Heart left ventricle (tissue), 16 donors: ENCODE results near the gene TMUB2. TPM values are rescaled to one million over a fixed set of nuclear protein-coding genes. Genes with fewer than 3 reads are reported as not detected.

Source experiments
- ATAC-seq, 4 donors: fragments of 200-7000 bp; cut with Tn5 transposase; one replicate each; pipeline ENCODE4 v1.9.1; 2020 to 2022; ENCODE audit warnings: moderate library complexity in 4 of 4, mild to moderate bottlenecking in 3 of 4, moderate number of reproducible peaks in 1 of 4
- DNase-seq, 5 donors: peaks; one replicate each; pipeline ENCODE4 v3.0.0-alpha.2; 2020
- H3K27ac ChIP-seq, 12 donors: fragments of 200-600 bp; sonication (generic) in 4 of 12; one replicate each; pipeline versions ENCODE4 v1.5.0 to v1.8.0; 2016 to 2022; ENCODE audit warnings: mild to moderate bottlenecking in 2 of 12
- H3K27me3 ChIP-seq, 9 donors: fragments of 200-600 bp; sonication (generic) in 2 of 9; one replicate each; pipeline versions ENCODE4 v1.5.1 to v1.8.0; 2016 to 2022; ENCODE audit warnings: mild to moderate bottlenecking in 3 of 9
- H3K36me3 ChIP-seq, 9 donors: fragments of 200-600 bp; sonication (generic) in 2 of 9; one replicate each; pipeline versions ENCODE4 v1.5.0 to v1.8.0; 2018 to 2022; ENCODE audit warnings: mild to moderate bottlenecking in 2 of 9
- H3K4me1 ChIP-seq, 12 donors: fragments of 200-600 bp; sonication (generic) in 4 of 12; one replicate each; pipeline versions ENCODE4 v1.5.0 to v1.8.0; 2016 to 2022; ENCODE audit warnings: mild to moderate bottlenecking in 3 of 12
- H3K4me3 ChIP-seq, 12 donors: fragments of 200-600 bp; sonication (generic) in 4 of 12; one replicate each; pipeline versions ENCODE4 v1.5.0 to v1.8.0; 2017 to 2022; ENCODE audit warnings: mild to moderate bottlenecking in 9 of 12, moderate library complexity in 4 of 12
- H3K9me3 ChIP-seq, 12 donors: fragments of 200-600 bp; sonication (generic) in 4 of 12; one replicate each; pipeline versions ENCODE4 v1.5.0 to v1.8.0; 2016 to 2022; ENCODE audit warnings: mild to moderate bottlenecking in 1 of 12
- POLR2A ChIP-seq, 2 donors: fragments of 450-650 bp; IDR thresholded peaks; one replicate each; pipeline ENCODE4 v1.6.1; 2017; ENCODE audit warnings: antibody characterized with exemption in 2 of 2, mild to moderate bottlenecking in 2 of 2, moderate library complexity in 2 of 2
- WGBS, 4 donors: extraction: QIAGEN DNeasy Blood & Tissue Kit in 2 of 4; methylation state at CpG; one replicate each; pipeline versions ENCODE4 v1.1.5 to v1.1.7; 2013 to 2018; 5-methylcytosine and 5-hydroxymethylcytosine counted together
- intact Hi-C, 10 donors: fragments of 100-400 bp; cut with DNase I; formaldehyde crosslinking; loops; one replicate each; pipeline versions ENCODE4 v1.11.1 to v1.14.2; 2022
- polyA plus RNA-seq, 2 donors: library from polyadenylated mRNA; stranded (reverse); fragments of 200-250 nt; gene quantifications; one replicate each; pipeline ENCODE4 v1.2.3, GENCODE V29; 2013
- total RNA-seq, 9 donors: library from RNA; depleted of rRNA in 2 of 9; stranded (reverse); fragments of >200 nt in 2 of 9; fragmentation: NEBNext Ultra II Directional in 3 of 9; extraction: Animal tissue kit (Norgen Biotek cat#: 25700) in 3 of 9; gene quantifications; one replicate each; pipeline versions ENCODE4 v1.1.0 to v1.2.4, GENCODE V29; 2016 to 2023
- TF ChIP-seq, protein P1 (sequence below), 12 donors: fragments of 200-600 bp; sonication (generic) in 4 of 12; IDR thresholded peaks; one replicate each; pipeline versions ENCODE4 v1.5.0 to v1.8.0; 2018 to 2022; ENCODE audit warnings: antibody characterized with exemption in 12 of 12, mild to moderate bottlenecking in 5 of 12
- donor health status: ischemic (EF 13 %, LVEDD 7.1; RV severe dilation, severe dysfunction).
- donor health status: healthy with polysubstance abuse.
- donor health status: DM: no; HTN: yes; CAD: no.
- donor health status: DM: no; HTN: no; CAD: no.
- donor health status: ischemic (EF 25% LVEDD 6.9; RV normal size, moderate dysfunction).
- donor health status: ischemic (EF 25% LVEDD 5.7; RV mildly dilated, moderate dysfunction).
- donor health status: healthy.
- donor health status: DM: yes; HTN: yes; CAD: no.
- donor health status: ischemic (EF 35%, LVEDD 5.7; RV mildly dilated, moderate dysfunction).
- donor health status: nonischemic (EF 11% LVEDD 7.7; RV severe dilation, severe dysfunction).
- donor health status: DM: yes; HTN: yes; CAD: no.
- donor health status: PGD.
- donor health status: ischemic (EF 29% LVEDD 5.4; RV normal size, mild dysfunction).
- donor health status: nonischemic (EF 23%, LVEDD 6.1; RV moderate dilation, normal function).

The TMUB2 gene
- total and polyA plus RNA-seq, 11 donors: 18.8 to 37.4 (median 24.7) TPM

DNA sequence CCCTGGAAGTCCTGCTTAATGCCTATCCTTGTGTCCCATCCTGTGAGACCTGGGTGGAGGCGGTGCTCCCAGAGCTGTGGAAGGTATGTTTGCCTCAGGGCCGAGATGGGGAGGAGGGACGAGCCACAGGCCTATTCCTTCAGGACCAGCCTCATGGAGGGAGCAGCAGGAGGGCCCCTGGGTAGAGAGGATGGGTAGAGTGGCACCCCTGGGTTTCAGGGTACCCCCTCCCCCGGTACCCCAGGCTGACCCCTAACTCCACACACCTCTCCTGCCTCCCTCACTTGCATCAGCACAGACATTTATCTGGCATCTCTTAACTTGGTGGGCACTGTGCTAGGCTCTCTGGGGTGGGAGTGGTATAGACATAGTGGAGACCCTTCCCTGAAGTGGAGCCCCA is 9.1 kb upstream of the TMUB2 start:
- H3K9me3 ChIP-seq: no peaks in the 10 kb centered on the region
- H3K4me3 ChIP-seq: no peak overlapping the region
- no peak overlapping the region for H3K27ac ChIP-seq
- peak in 2 of 4 donors; percentile 8 to 30 for ATAC-seq
- intact Hi-C loops: no loop called here
- 91 to 100% (median 93%) methylated on average over 4 of the region's 4 CpGs for WGBS, 4 donors
- peaks cover 0 to 61% (median 45%) of the 10 kb centered on the region in 9 donors for H3K36me3 ChIP-seq
- no peak for DNase-seq
- no peaks in the 10 kb centered on the region for H3K27me3 ChIP-seq
- H3K4me1 ChIP-seq: no peaks in the 10 kb centered on the region
- TF ChIP-seq, protein P1, sequence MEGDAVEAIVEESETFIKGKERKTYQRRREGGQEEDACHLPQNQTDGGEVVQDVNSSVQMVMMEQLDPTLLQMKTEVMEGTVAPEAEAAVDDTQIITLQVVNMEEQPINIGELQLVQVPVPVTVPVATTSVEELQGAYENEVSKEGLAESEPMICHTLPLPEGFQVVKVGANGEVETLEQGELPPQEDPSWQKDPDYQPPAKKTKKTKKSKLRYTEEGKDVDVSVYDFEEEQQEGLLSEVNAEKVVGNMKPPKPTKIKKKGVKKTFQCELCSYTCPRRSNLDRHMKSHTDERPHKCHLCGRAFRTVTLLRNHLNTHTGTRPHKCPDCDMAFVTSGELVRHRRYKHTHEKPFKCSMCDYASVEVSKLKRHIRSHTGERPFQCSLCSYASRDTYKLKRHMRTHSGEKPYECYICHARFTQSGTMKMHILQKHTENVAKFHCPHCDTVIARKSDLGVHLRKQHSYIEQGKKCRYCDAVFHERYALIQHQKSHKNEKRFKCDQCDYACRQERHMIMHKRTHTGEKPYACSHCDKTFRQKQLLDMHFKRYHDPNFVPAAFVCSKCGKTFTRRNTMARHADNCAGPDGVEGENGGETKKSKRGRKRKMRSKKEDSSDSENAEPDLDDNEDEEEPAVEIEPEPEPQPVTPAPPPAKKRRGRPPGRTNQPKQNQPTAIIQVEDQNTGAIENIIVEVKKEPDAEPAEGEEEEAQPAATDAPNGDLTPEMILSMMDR (IDR thresholded peaks at IDR 0.05): no peak
- no peak for TF ChIP-seq POLR2A (IDR thresholded peaks at IDR 0.05)

DNA sequence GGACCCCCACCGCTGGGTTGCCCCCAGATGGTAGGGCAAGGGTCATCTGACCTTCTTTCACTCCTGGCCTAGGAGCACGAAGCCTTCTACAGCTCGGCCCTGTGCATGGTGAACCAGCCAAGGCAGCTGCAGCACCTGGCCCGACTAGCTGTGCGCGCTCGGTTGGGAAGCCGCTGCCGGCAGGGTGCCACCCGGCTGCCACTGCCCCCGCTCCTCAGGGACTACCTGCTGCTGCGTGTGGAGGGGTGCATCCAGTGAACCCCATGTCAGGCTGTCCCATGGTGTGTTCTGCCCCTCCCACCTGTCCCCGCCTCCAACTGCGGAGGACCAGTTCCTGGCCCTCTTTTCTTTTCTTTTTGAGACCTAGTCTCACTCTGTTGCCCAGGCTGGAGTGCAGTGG is 8.6 kb upstream of the TMUB2 start:
- peak in 1 of 4 donors; percentile 25 for ATAC-seq

DNA sequence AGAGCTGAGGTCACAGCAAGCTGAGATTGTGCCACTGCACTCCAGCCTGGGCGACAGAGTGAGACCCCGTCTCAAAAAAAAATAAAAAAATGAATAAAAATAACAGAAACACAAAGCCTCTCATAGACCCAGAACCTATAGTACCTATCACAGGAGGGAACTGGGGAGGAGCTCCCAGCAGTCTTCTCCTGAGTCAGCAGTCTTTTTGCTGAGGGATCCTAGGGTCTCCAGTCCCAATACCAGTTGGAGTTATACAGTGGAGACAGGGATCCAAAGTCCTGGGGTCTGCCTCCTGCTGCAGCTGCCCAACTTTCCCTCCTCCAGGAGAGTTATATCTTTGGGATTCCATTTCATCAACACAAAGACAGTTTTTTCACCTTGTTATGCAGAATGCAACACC is 3.7 kb upstream of the TMUB2 start:
- no peaks in the 10 kb centered on the region for H3K27me3 ChIP-seq
- H3K27ac ChIP-seq: no peak overlapping the region
- no peak overlapping the region for H3K4me3 ChIP-seq
- no peak for TF ChIP-seq POLR2A (IDR thresholded peaks at IDR 0.05)
- TF ChIP-seq, protein P1 (IDR thresholded peaks at IDR 0.05): no peak
- ATAC-seq (no peak), DNase-seq (peak in 2 of 5 donors; percentile 4 to 10)
- H3K36me3 ChIP-seq: peaks cover 0 to 32% (median 26%) of the 10 kb centered on the region in 9 donors
- no peaks in the 10 kb centered on the region for H3K9me3 ChIP-seq
- intact Hi-C loops: loop anchor here in 1 of 10 donors (10.0 kb wide), 1 partner anchor 118 kb away; the partner anchor contains the start of gene LSM12
- WGBS, 4 donors: 91 to 96% (median 94%) methylated on average over 2 of the region's 2 CpGs
- peaks cover 0 to 37% (median 17%) of the 10 kb centered on the region in 12 donors for H3K4me1 ChIP-seq

More for the DNA sequence above, 8.6 kb upstream of the TMUB2 start:
- DNase-seq: peak in 1 of 5 donors; percentile 29
- TF ChIP-seq POLR2A (IDR thresholded peaks at IDR 0.05): no peak
- TF ChIP-seq, protein P1 (IDR thresholded peaks at IDR 0.05): no peak
- Histone ChIP-seq H3K4me1 (peaks cover 0 to 4% (median 0%) of the 10 kb centered on the region in 12 donors), H3K9me3 (no peaks in the 10 kb centered on the region), H3K27me3 (no peaks in the 10 kb centered on the region), H3K4me3 (no peak overlapping the region), H3K36me3 (peaks cover 0 to 63% (median 47%) of the 10 kb centered on the region in 9 donors), H3K27ac (no peak overlapping the region)
- 88 to 94% (median 92%) methylated on average over 8 to 14 of the region's 14 CpGs for WGBS, 4 donors
- intact Hi-C loops: no loop called here

DNA sequence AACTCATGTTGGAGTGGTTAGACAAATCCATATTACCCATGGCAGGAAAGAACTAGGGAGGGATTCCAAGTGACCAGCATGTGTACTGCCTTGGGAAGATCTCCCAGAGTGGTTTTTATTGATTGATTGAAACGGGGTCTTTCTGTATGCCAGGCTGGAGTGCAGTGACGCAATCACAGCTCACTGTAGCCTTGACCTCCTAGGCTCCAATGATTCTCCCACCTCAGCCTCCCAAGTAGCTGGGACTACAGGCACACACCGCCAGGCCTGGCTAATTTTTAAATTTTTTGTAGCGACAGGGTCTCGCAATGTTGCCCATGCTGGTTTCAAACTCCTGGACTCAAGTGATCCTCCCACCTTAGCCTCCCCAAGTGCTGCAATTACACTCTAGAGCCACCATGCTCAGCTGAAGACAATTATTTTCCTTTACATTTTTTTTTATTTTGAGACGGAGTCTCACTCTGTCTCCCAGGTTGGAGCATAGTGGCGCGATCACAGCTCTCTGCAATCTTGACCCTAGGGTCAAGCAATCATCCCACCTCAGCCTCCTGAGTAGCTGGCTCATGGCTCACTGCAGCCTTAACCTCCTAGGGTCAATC is 2.5 kb upstream of the TMUB2 start:
- TF ChIP-seq POLR2A (IDR thresholded peaks at IDR 0.05): no peak
- TF ChIP-seq, protein P1 (IDR thresholded peaks at IDR 0.05): no peak
- Histone ChIP-seq H3K27ac (no peak overlapping the region), H3K27me3 (no peaks in the 10 kb centered on the region), H3K4me1 (peaks cover 0 to 49% (median 22%) of the 10 kb centered on the region in 12 donors), H3K36me3 (peaks cover 0 to 30% (median 20%) of the 10 kb centered on the region in 9 donors), H3K4me3 (no peak overlapping the region), H3K9me3 (no peaks in the 10 kb centered on the region)
- WGBS, 4 donors: 87 to 91% (median 89%) methylated on average over 8 of the region's 8 CpGs
- intact Hi-C loops: loop anchor here in 1 of 10 donors (10.0 kb wide), 1 partner anchor 120 kb away; the partner anchor contains the start of gene LSM12
- peak in 2 of 5 donors; percentile 3 to 9 for DNase-seq
- ATAC-seq: no peak
